Measurements from ENCODE around the gene MYNN. TPM values are rescaled to one million over a fixed set of nuclear protein-coding genes. Genes with fewer than 3 reads are reported as not detected.

Gene MYNN
- total RNA-seq, 2 donors from 2014 or later, result 15.1 to 16.2 TPM

DNA sequence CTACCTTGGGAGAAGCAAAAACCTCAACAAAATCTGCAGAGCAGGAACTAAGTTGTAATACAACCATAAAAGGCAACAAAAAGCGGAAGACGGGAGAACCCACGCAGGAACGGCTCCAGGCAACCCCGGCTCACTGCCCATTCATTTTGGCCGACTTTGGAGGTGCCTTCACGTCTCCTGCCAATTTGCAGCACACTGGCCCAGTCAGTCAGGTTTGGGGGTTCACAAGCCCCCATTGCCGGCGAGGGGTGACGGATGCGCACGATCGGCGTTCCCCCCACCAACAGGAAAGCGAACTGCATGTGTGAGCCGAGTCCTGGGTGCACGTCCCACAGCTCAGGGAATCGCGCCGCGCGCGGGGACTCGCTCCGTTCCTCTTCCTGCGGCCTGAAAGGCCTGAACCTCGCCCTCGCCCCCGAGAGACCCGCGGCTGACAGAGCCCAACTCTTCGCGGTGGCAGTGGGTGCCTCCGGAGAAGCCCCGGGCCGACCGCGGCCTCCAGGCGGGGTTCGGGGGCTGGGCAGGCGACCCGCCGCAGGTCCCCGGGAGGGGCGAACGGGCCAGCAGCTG, 8.8 kb upstream of the MYNN start:
- peak; percentile 58 to 66 for DNase-seq
- Mint-ChIP-seq H3K27ac (peak overlapping the region; percentile 98), H3K9me3 (peaks cover 0 to 2% of the 10 kb centered on the region in 2 donors), H3K36me3 (ENCODE audit: insufficient read depth in 2 of 2) (peaks cover 2 to 3% of the 10 kb centered on the region in 2 donors), H3K27me3 (ENCODE audit: low read depth) (no peaks in the 10 kb centered on the region), H3K4me1 (ENCODE audit: low read depth) (peaks cover 24% of the 10 kb centered on the region), H3K4me3 (peak overlapping the region; percentile 92 to 97)
- ATAC-seq (replicated peaks in 1 of 2), result peak; percentile 35 to 41

DNA sequence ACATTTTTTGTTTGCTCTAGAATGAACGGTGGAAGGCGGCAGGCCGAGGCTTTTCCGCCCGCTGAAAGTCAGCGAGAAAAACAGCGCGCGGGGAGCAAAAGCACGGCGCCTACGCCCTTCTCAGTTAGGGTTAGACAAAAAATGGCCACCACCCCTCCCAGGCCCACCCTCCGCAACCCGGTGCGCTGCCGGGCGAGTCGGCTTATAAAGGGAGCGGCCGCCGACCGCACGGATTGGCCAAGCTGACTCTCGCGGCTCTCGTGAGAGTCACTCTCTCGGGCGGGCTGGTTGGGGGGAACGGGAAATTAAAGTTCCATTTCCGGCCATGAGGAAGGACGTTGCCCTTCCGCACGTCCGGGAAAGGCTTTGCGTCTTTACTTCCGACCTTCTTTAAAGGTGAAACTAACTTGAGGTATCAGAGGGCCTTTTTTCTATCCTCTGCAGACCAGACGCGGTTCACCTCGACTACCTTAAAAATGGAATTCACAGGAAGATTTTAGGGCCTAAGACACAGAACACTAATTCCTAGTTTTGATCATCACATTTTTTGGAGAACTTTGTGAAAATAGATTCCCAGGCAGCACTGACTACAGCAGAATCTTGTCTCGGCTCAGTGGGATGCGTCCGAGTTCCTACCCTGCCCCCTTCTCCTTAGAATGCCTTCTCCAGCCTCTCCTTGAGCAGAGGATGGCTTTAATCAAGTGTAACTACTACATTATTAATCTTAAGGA, 8.1 kb upstream of the MYNN start, which contains the start of gene TERC:
TSS of gene TERC (minus strand) at position 179 of the 731 bp plus-strand sequence.
- H3K4me3 Mint-ChIP-seq, result peak within 1 kb of the TSS; percentile 92 to 97
- H3K27ac Mint-ChIP-seq, result peak within 1 kb of the TSS; percentile 98
- H3K9me3 Mint-ChIP-seq, result peaks cover 0 to 2% of the 10 kb centered on the region in 2 donors
- DNase-seq, result peak; percentile 92 to 93
- peak; percentile 88 to 89 for ATAC-seq (replicated peaks in 1 of 2)
- peaks cover 17% of the 10 kb centered on the region for H3K4me1 Mint-ChIP-seq (ENCODE audit: low read depth)
- H3K36me3 Mint-ChIP-seq (ENCODE audit: insufficient read depth in 2 of 2), result peaks cover 2 to 3% of the 10 kb centered on the region in 2 donors
- no peaks in the 10 kb centered on the region for H3K27me3 Mint-ChIP-seq (ENCODE audit: low read depth)

DNA sequence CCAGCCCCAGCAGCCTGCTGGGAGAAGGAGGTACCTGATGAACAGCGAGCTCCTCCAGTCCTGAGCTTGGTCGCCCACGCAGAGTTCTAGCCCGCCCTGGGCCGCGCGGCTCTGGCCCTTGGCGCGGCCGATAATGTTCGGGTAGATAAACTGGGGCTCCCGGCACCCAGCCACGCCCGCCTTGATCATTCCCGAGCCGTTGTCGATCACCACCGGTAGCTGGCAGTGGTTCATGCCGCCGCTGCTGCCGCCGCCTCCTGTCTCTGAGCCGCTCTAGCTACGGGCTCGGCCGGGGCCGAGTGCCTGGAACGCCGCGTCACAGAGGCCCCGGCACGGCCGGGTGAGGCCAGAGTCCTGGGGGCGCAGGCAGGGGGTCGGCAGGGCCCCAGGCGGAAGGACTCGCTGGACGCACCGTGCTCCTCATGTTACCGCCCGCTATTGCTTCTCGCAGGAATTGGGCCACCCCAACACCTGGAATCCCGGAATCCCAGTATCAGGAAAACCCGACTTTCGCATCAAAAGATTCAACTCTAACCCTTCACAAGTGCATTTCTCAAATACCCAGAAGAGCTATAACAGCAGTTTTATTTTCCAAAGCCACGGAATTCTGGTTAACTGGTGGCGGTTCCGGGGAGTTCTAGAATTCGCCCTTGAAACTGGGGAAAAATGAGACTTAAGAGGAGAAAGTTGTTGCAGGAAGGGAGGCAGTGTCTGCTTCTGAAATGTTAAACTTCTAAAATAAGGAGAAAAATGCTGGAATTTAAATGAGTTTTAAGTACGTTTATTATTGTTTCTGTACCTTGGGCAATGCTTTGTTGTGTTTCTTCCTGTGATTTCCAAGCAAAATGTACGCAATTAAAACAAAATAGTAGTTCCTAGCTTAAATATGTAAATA, 3.7 kb upstream of the MYNN start, which contains the start of gene ACTRT3:
TSS of gene ACTRT3 (minus strand) at position 275 of the 895 bp plus-strand sequence. CDS start at position 234, 41 bp downstream.
- Mint-ChIP-seq H3K4me1 (ENCODE audit: low read depth) (peaks cover 23% of the 10 kb centered on the region), H3K4me3 (peak within 1 kb of the TSS; percentile 88 to 94), H3K27ac (peak within 1 kb of the TSS; percentile 77), H3K9me3 (peaks cover 0 to 2% of the 10 kb centered on the region in 2 donors), H3K36me3 (ENCODE audit: insufficient read depth in 2 of 2) (peaks cover 0 to 6% of the 10 kb centered on the region in 2 donors), H3K27me3 (ENCODE audit: low read depth) (no peaks in the 10 kb centered on the region)
- peak; percentile 73 to 74 for DNase-seq
- ATAC-seq (replicated peaks in 1 of 2), result peak; percentile 24 to 26

DNA sequence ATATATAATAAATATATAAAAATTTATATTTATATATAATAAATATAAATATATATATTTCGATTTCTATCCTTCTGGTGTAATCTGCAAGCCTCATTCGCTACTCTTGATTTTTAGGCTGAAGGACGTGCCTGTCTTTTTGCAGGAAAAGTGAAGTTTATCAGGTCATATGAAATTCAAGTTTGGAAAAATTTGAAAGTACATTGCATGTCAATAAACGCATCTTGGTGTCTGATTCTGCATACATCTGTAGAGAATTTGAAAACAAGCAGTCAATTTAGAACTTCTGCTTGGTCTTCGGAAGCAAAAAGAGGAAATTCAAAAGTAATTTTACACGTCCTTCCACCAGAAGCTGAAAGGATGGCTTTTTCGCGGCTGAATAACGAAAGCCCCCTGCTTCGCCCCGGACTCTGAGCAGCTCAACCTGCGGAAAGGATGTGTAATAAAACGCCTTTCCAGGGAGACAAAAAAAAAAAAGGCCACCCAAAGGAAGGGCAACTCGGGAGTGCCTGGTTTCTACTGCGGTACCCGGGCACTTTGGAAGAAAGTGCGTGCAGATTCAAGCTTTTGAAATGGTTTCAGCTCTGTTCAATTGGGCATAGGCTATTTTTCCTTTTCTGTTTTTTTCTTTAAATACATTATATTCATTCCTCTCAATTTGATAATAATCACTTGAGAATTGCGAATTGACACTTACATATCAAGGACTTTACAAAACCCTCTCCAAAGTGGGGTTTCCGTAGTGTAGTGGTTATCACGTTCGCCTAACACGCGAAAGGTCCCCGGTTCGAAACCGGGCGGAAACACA, 1.5 kb upstream of the MYNN start:
- peaks cover 34% of the 10 kb centered on the region for H3K4me1 Mint-ChIP-seq (ENCODE audit: low read depth)
- H3K4me3 Mint-ChIP-seq, result peak overlapping the region; percentile 97 to 98
- peak overlapping the region; percentile 100 for H3K27ac Mint-ChIP-seq
- ATAC-seq (replicated peaks in 1 of 2), result peak; percentile 10 to 12
- H3K36me3 Mint-ChIP-seq (ENCODE audit: insufficient read depth in 2 of 2), result peaks cover 3 to 13% of the 10 kb centered on the region in 2 donors
- peak; percentile 58 to 77 for DNase-seq
- no peaks in the 10 kb centered on the region for H3K9me3 Mint-ChIP-seq
- no peaks in the 10 kb centered on the region for H3K27me3 Mint-ChIP-seq (ENCODE audit: low read depth)

- peak overlapping the region; percentile 100 for H3K27ac Mint-ChIP-seq
- H3K27me3 Mint-ChIP-seq (ENCODE audit: low read depth), result no peaks in the 10 kb centered on the region
- ATAC-seq (replicated peaks in 1 of 2) (peak; percentile 33 to 37), DNase-seq (no peak)
- peaks cover 41% of the 10 kb centered on the region for H3K4me1 Mint-ChIP-seq (ENCODE audit: low read depth)
- no peaks in the 10 kb centered on the region for H3K9me3 Mint-ChIP-seq
- peaks cover 6 to 19% of the 10 kb centered on the region in 2 donors for H3K36me3 Mint-ChIP-seq (ENCODE audit: insufficient read depth in 2 of 2)
- H3K4me3 Mint-ChIP-seq, result peak overlapping the region; percentile 97 to 98
Observed at GRCh38 chr3:169772305-169772896, 795 bp upstream of the MYNN start.

GRCh38 chr3:169774186-169774585, 990 bp downstream of the MYNN start:
- no peaks in the 10 kb centered on the region for H3K9me3 Mint-ChIP-seq
- peaks cover 54% of the 10 kb centered on the region for H3K4me1 Mint-ChIP-seq (ENCODE audit: low read depth)
- peak overlapping the region; percentile 100 for H3K27ac Mint-ChIP-seq
- DNase-seq, result no peak
- no peak for ATAC-seq (replicated peaks in 1 of 2)
- H3K36me3 Mint-ChIP-seq (ENCODE audit: insufficient read depth in 2 of 2), result peaks cover 9 to 29% of the 10 kb centered on the region in 2 donors
- peak overlapping the region; percentile 97 to 98 for H3K4me3 Mint-ChIP-seq
- no peaks in the 10 kb centered on the region for H3K27me3 Mint-ChIP-seq (ENCODE audit: low read depth)

DNA sequence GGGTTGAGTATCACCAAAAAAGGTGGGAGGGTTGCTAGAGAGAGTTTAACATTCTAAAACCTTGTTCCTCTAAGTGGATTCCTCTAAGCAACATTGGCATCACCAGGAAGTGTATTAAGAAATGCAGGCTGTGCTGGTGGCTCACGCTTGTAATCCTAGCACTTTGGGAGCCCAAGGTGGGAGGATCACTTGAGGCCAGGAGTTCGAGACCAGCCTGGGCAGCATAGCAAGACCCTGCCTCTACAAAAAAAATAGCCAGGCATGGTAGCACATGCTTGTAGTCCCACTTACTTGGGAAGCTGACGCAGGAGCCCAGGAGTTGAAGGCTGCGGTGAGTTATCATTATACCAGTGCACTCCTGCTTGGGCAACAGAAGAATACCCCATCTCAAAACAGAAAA, 4.6 kb downstream of the MYNN start:
- peaks cover 72% of the 10 kb centered on the region for H3K4me1 Mint-ChIP-seq (ENCODE audit: low read depth)
- no peak for DNase-seq
- no peak overlapping the region for H3K27ac Mint-ChIP-seq
- peaks cover 19 to 50% of the 10 kb centered on the region in 2 donors for H3K36me3 Mint-ChIP-seq (ENCODE audit: insufficient read depth in 2 of 2)
- no peaks in the 10 kb centered on the region for H3K9me3 Mint-ChIP-seq
- ATAC-seq (replicated peaks in 1 of 2), result no peak
- no peak overlapping the region for H3K4me3 Mint-ChIP-seq
- no peaks in the 10 kb centered on the region for H3K27me3 Mint-ChIP-seq (ENCODE audit: low read depth)

DNA sequence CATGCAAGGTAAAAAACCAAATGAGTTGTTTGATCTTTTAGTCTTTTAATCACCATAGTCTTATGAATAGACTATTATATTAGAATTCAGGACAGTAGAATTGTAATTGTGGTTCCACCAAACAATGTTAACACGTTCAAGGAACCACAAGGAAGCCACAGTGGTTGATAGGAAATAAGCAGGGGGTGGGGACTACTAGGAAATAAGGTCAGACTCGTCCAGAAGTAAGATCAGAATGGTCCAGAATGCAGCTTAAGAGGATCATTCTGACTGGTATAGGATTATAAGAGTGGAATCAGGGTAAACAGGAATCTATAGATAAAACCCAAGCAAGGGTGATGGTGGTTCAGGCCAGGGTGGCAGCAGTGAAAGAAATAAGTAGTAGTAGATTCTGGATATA, 7.5 kb downstream of the MYNN start:
- ATAC-seq (replicated peaks in 1 of 2) (peak in 1 of 2 donors; percentile 52), DNase-seq (no peak)
- Mint-ChIP-seq H3K36me3 (ENCODE audit: insufficient read depth in 2 of 2) (peaks cover 19 to 48% of the 10 kb centered on the region in 2 donors), H3K27me3 (ENCODE audit: low read depth) (no peaks in the 10 kb centered on the region), H3K4me1 (ENCODE audit: low read depth) (peaks cover 55% of the 10 kb centered on the region), H3K27ac (peak overlapping the region; percentile 85), H3K9me3 (no peaks in the 10 kb centered on the region), H3K4me3 (peak overlapping the region; percentile 20 to 39)

- ATAC-seq (replicated peaks in 1 of 2) (no peak), DNase-seq (no peak)
- Mint-ChIP-seq H3K4me3 (no peak overlapping the region), H3K27me3 (ENCODE audit: low read depth) (no peaks in the 10 kb centered on the region), H3K36me3 (ENCODE audit: insufficient read depth in 2 of 2) (peaks cover 19 to 50% of the 10 kb centered on the region in 2 donors), H3K4me1 (ENCODE audit: low read depth) (peaks cover 55% of the 10 kb centered on the region), H3K27ac (peak overlapping the region; percentile 85), H3K9me3 (no peaks in the 10 kb centered on the region)
Observed at GRCh38 chr3:169781209-169781855, 8.1 kb downstream of the MYNN start.

DNA sequence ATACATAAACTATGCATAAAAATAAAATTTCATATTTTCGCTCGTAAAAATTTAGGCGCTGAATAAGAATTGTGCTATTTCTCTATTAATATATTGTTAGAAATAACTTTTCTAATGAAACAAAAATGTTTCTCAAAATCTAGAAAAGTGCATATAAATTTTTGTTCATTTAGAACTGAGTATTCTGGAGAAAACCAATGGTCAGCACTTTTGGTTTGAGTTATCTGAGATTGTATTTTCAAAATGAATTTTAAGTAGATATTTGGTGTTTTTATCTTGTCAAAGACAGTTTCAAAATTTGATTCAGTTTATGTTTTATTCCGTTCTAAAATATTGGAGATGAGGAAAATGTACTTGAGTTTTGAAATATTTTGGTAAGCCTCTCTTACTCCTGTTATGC, 13.9 kb downstream of the MYNN start:
- Mint-ChIP-seq H3K27me3 (ENCODE audit: low read depth) (no peaks in the 10 kb centered on the region), H3K4me1 (ENCODE audit: low read depth) (peaks cover 28% of the 10 kb centered on the region), H3K36me3 (ENCODE audit: insufficient read depth in 2 of 2) (peaks cover 0 to 28% of the 10 kb centered on the region in 2 donors), H3K9me3 (no peaks in the 10 kb centered on the region), H3K4me3 (no peak overlapping the region), H3K27ac (no peak overlapping the region)
- DNase-seq, result no peak
- ATAC-seq (replicated peaks in 1 of 2), result no peak

GRCh38 chr3:169787791-169788190, 14.6 kb downstream of the MYNN start:
- no peak overlapping the region for H3K4me3 Mint-ChIP-seq

More at GRCh38 chr3:169787791-169788190, 14.6 kb downstream of the MYNN start:
- no peak for ATAC-seq (replicated peaks in 1 of 2)
- Mint-ChIP-seq H3K4me1 (ENCODE audit: low read depth) (peaks cover 28% of the 10 kb centered on the region), H3K9me3 (no peaks in the 10 kb centered on the region), H3K27ac (peak overlapping the region; percentile 61), H3K27me3 (ENCODE audit: low read depth) (no peaks in the 10 kb centered on the region), H3K36me3 (ENCODE audit: insufficient read depth in 2 of 2) (peaks cover 0 to 24% of the 10 kb centered on the region in 2 donors)
- no peak for DNase-seq

Data from activated T-cell treated with anti-CD3 and anti-CD28 coated beads, Interleukin-2, amount 50 U/mL, for 72 hours (primary cell).